MCF 10A (cell line): ENCODE data around the gene CNOT10. TPM values are rescaled to one million over a fixed set of nuclear protein-coding genes. Genes with fewer than 3 reads are reported as not detected.

Source experiments
- BruUV-seq: library from RNA; stranded (reverse); fragments of 400-500 nt; replicated peaks from 2 replicates; lab custom pipeline; 2021; lab: Mats Ljungman, UMichigan
- CTCF ChIA-PET: fragments of 300-600 bp; sonication (Branson Sonifier 250); formaldehyde crosslinking; extraction: SDS; loops from one replicate; lab custom pipeline; 2021; ENCODE audit warnings: antibody characterized with exemption, inconsistent platforms; lab: Yijun Ruan, JAX
- POLR2A ChIA-PET: fragments of 300-600, 350-650 bp; sonication (Branson Sonifier 250); formaldehyde crosslinking; extraction: SDS; loops from one replicate; lab custom pipeline; 2020; ENCODE audit warnings: antibody characterized with exemption, inconsistent platforms; lab: Yijun Ruan, JAX
- DNase-seq: peaks from one replicate; pipeline ENCODE4 v3.0.0-alpha.2; 2018; ENCODE audit not compliant: unreplicated experiment
- H3K27ac Mint-ChIP-seq: one replicate; pipeline ENCODE4 v1.8.0; 2022; ENCODE audit warnings: mild to moderate bottlenecking, low read depth, mixed read lengths; ENCODE audit not compliant: unreplicated experiment
- H3K27me3 Mint-ChIP-seq: one replicate; pipeline ENCODE4 v1.8.0; 2022; ENCODE audit warnings: mixed read lengths; ENCODE audit not compliant: insufficient read depth, unreplicated experiment
- H3K36me3 Mint-ChIP-seq: one replicate; pipeline ENCODE4 v1.8.0; 2022; ENCODE audit warnings: mild to moderate bottlenecking, moderate library complexity, mixed read lengths; ENCODE audit not compliant: insufficient read depth, unreplicated experiment
- H3K4me1 Mint-ChIP-seq: one replicate; pipeline ENCODE4 v1.8.0; 2022; ENCODE audit warnings: mixed read lengths; ENCODE audit not compliant: insufficient read depth, unreplicated experiment
- H3K4me3 Mint-ChIP-seq: one replicate; pipeline ENCODE4 v1.8.0; 2022; ENCODE audit warnings: mild to moderate bottlenecking, moderate library complexity, mixed read lengths; ENCODE audit not compliant: unreplicated experiment
- H3K9me3 Mint-ChIP-seq: one replicate; pipeline ENCODE4 v1.8.0; 2022; ENCODE audit warnings: mixed read lengths; ENCODE audit not compliant: unreplicated experiment
- CTCF ChIP-seq: fragments of 200-600 bp; IDR thresholded peaks from one replicate; pipeline ENCODE4 v1.8.0; 2022; ENCODE audit warnings: antibody characterized with exemption, mild to moderate bottlenecking; ENCODE audit not compliant: unreplicated experiment
- intact Hi-C: fragments of 100-400 bp; cut with micrococcal nuclease; formaldehyde crosslinking; loops from 2 replicates; pipeline ENCODE4 v1.14.1; 2022
- total RNA-seq: library from RNA; stranded (reverse); gene quantifications from 2 replicates; pipeline ENCODE4 v1.2.3, GENCODE V29; 2022

Gene CNOT10
- total RNA-seq, 1 experiment from 2014 or later = 53.1 TPM

- no peak for DNase-seq
- Mint-ChIP-seq H3K27ac (no peak overlapping the region), H3K4me1 (peaks cover 5% of the 10 kb centered on the region), H3K27me3 (no peaks in the 10 kb centered on the region), H3K4me3 (no peak overlapping the region), H3K36me3 (no peaks in the 10 kb centered on the region), H3K9me3 (no peaks in the 10 kb centered on the region)
- no peak for TF ChIP-seq CTCF
- POLR2A ChIA-PET = interaction anchor here (1.1 kb wide), 1 partner anchor 10 kb away, joined by 3 read pairs; no protein-coding TSS in a partner anchor
- intact Hi-C loops = no loop called here
- no TSS peak for BruUV-seq
- CTCF ChIA-PET = no interaction called here
Observed at GRCh38 chr3:32700244-32700643, 15.3 kb downstream of the CNOT10 start.

- TF ChIP-seq CTCF = no peak
- Mint-ChIP-seq H3K36me3 (no peaks in the 10 kb centered on the region), H3K4me1 (peaks cover 10% of the 10 kb centered on the region), H3K27ac (peak overlapping the region; percentile 86), H3K27me3 (no peaks in the 10 kb centered on the region), H3K4me3 (no peak overlapping the region), H3K9me3 (no peaks in the 10 kb centered on the region)
- BruUV-seq = no TSS peak
- CTCF ChIA-PET = no interaction called here
- intact Hi-C loops = no loop called here
- DNase-seq = no peak
- POLR2A ChIA-PET = interaction anchor here (1.1 kb wide), 1 partner anchor 16 kb away, joined by 3 read pairs; no protein-coding TSS in a partner anchor
Observed at GRCh38 chr3:32703491-32703972, 18.5 kb downstream of the CNOT10 start.

DNA sequence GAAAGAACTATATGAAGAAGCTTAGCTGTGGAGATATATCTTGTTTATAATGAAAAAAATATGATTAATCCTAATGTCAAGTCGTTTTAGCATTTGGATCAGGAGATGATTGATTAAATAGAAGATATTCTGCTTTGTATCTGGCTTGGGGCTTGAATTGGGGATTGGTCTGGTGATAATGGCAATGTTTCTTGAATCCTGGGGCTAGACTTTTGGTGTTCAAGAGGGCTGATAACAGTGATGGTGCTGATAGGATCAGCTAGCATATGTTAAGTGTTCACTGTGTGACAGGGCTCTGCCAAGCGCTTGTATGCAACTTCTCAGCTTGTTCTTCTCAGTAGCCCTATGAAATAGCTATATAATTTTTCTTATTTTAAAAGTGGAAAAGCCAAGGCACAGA is 20.2 kb downstream of the CNOT10 start:
- intact Hi-C loops = no loop called here
- POLR2A ChIA-PET = interaction anchor here (0.5 to 0.7 kb wide), 2 partner anchors 226 to 1509 kb away, joined by 3 to 4 read pairs; no protein-coding TSS in a partner anchor
- H3K27me3 Mint-ChIP-seq = no peaks in the 10 kb centered on the region
- peaks cover under 1% of the 10 kb centered on the region for H3K36me3 Mint-ChIP-seq
- no peak for TF ChIP-seq CTCF
- CTCF ChIA-PET = interaction anchor here (0.9 to 1.1 kb wide), 3 partner anchors 15 to 369 kb away, joined by 3 to 6 read pairs (median 4); no protein-coding TSS in a partner anchor
- no peak overlapping the region for H3K4me3 Mint-ChIP-seq
- DNase-seq = no peak
- H3K9me3 Mint-ChIP-seq = no peaks in the 10 kb centered on the region
- TSS peak; percentile 9 for BruUV-seq
- peaks cover 10% of the 10 kb centered on the region for H3K4me1 Mint-ChIP-seq
- no peak overlapping the region for H3K27ac Mint-ChIP-seq

- BruUV-seq = no TSS peak
Observed at GRCh38 chr3:32706348-32707025, 21.5 kb downstream of the CNOT10 start.

More at GRCh38 chr3:32706348-32707025, 21.5 kb downstream of the CNOT10 start:
- Mint-ChIP-seq H3K27ac (peak overlapping the region; percentile 59), H3K9me3 (no peaks in the 10 kb centered on the region), H3K4me1 (peaks cover 10% of the 10 kb centered on the region), H3K27me3 (no peaks in the 10 kb centered on the region), H3K36me3 (peaks cover 9% of the 10 kb centered on the region), H3K4me3 (no peak overlapping the region)
- ChIA-PET POLR2A (interaction anchor here (0.6 to 0.7 kb wide), 2 partner anchors 17 to 18 kb away, joined by 3 read pairs; no protein-coding TSS in a partner anchor), CTCF (interaction anchor here (0.6 kb wide), 2 partner anchors 202 to 355 kb away, joined by 3 to 4 read pairs; no protein-coding TSS in a partner anchor)
- no peak for DNase-seq
- TF ChIP-seq CTCF = no peak
- intact Hi-C loops = no loop called here
